Fibroblast of pulmonary artery (primary cell): ENCODE data around the gene CNN2.
"Not testable (repeated sequence)": the region's sequence is repeated elsewhere in the genome, so short reads cannot be mapped to it uniquely, and the experiment has no call there.

Source experiments
- DNase-seq: peaks from one replicate; pipeline ENCODE4 v3.0.0-alpha.2; 2010; ENCODE audit warnings: low read depth
- H3K4me3 ChIP-seq: replicated peaks from 2 replicates; pipeline ENCODE4 v1.5.1; 2011; ENCODE audit warnings: low read depth, mild to moderate bottlenecking, control low read depth, low read length, moderate library complexity
- TF ChIP-seq, protein P1 (sequence below): IDR thresholded peaks from 2 replicates; pipeline ENCODE4 v1.5.1; 2011; ENCODE audit warnings: mild to moderate bottlenecking, control low read depth, low read length, inconsistent platforms; ENCODE audit errors: missing control alignments

Gene CNN2

DNA sequence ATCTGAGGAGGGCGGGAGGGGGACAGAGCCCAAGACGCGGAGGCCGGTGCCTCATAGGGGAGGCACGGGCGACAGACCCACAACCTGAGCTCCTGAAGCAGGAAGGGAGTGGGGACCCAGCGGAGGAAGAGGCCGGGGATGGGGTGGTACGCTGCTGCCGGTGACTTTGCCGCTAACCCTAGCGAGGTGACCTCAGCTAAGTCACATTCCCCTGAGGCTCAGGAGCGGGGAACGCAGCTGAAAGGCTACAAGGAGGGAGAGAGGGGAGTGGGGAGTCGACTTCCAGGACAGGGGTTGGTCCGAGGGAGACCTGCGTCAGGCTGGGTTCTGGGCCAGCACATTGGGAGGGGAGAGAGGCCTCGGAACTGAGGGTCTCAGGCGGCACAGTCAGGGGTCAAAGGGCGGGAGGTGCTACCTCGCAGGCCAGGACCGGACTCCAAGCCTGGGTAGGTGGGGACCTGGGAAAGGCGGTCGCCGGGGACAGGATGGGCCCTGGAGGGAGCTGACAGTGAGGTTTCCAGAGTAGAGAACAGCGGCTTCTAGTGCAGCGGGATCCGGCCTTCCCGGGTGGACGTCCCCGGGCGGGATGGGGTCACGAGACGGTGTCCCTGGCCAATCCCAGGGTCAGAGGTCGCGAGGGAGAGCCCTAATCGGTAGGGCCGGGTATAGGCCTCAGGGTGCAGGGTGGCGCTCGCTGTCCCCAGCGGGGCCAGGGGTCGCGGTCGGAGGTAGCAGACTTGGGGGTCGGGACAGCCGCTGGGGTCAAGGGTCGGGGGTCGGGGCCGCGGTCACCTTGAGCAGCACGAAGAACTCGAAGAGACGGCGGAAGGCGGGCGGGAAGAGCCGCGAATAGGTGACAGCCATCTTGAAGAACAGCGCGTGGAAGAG is 6.2 kb upstream of the CNN2 start:
- peak overlapping the region; percentile 90 for H3K4me3 ChIP-seq
- no peak for DNase-seq

GRCh38 chr19:1020868-1021425 is 5.5 kb upstream of the CNN2 start, which contains the start of gene TMEM259:
TSS of gene TMEM259 (minus strand) at chr19:1021123. CDS start at chr19:1020996, 127 bp downstream.
- peak within 1 kb of the TSS; percentile 90 for H3K4me3 ChIP-seq
- TF ChIP-seq, protein P1, sequence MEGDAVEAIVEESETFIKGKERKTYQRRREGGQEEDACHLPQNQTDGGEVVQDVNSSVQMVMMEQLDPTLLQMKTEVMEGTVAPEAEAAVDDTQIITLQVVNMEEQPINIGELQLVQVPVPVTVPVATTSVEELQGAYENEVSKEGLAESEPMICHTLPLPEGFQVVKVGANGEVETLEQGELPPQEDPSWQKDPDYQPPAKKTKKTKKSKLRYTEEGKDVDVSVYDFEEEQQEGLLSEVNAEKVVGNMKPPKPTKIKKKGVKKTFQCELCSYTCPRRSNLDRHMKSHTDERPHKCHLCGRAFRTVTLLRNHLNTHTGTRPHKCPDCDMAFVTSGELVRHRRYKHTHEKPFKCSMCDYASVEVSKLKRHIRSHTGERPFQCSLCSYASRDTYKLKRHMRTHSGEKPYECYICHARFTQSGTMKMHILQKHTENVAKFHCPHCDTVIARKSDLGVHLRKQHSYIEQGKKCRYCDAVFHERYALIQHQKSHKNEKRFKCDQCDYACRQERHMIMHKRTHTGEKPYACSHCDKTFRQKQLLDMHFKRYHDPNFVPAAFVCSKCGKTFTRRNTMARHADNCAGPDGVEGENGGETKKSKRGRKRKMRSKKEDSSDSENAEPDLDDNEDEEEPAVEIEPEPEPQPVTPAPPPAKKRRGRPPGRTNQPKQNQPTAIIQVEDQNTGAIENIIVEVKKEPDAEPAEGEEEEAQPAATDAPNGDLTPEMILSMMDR, result no peak
- DNase-seq, result peak; percentile 98

More for the DNA sequence above, 6.2 kb upstream of the CNN2 start:
- TF ChIP-seq, protein P1, result no peak

DNA sequence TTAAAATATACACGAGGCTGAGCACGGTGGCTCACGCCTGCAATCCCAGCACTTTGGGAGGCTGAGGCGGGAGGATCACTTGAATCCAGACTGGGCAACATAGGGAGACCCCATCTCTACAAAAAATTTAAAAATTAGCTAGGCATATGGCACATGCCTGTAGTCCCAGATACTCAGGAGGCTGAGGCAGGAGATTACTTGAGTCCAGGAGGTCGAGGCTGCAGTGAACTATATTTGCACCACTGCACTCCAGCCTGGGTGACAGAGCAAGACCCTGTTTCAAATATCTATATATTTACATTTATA is 2.6 kb upstream of the CNN2 start:
- DNase-seq, H3K4me3 ChIP-seq: not testable (repeated sequence)

- not testable (repeated sequence) for DNase-seq, H3K4me3 ChIP-seq
These were observed 1.3 kb upstream of the CNN2 start for GRCh38 chr19:1025080-1025479.

- DNase-seq, result peak; percentile 45
- TF ChIP-seq, protein P1, result no peak
- H3K4me3 ChIP-seq, result peak overlapping the region; percentile 99
These were observed 608 bp downstream of the CNN2 start for GRCh38 chr19:1026783-1027649.

DNA sequence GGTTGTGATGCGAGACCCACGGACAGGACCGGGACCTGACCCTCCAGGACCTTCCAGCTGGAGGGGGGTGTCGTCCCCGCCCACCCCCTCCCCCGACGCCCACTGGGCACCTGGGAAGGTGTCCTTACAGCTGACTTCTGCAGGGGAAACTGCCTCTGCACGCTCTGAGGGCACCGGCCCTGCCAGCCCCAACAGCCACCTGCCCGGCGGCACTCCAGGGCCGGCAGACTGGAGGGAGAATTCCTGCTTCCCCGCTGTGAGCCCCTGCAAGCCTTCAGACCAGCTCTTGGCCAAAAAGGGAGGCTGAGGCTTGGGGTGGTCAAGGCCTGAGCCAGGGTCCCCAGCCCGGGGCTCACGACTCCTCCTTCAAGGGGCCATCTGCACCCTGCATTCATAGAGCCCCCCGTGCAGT is 1.2 kb downstream of the CNN2 start:
- H3K4me3 ChIP-seq, result peak overlapping the region; percentile 99

GRCh38 chr19:1028062-1028926 is 1.9 kb downstream of the CNN2 start:
- peak; percentile 94 for DNase-seq
- peak overlapping the region; percentile 99 for H3K4me3 ChIP-seq
- TF ChIP-seq, protein P1, result no peak

More for the DNA sequence above, 1.2 kb downstream of the CNN2 start:
- DNase-seq, result no peak
- TF ChIP-seq, protein P1, result no peak
